Stomach (tissue), 4 donors: ENCODE results near the gene STAG3.

Experiments used
- EP300 ChIP-seq: sonication (generic); formaldehyde crosslinking; IDR thresholded peaks from one replicate; pipeline ENCODE4 v1.6.1; 2017; ENCODE audit warnings: antibody characterized with exemption
- POLR2A ChIP-seq, 4 donors: fragments of 450-650 bp; IDR thresholded peaks; one replicate each; pipeline ENCODE4 v1.6.1; 2016; ENCODE audit warnings: antibody characterized with exemption in 4 of 4, control low read depth in 2 of 4, mild to moderate bottlenecking in 1 of 4, moderate library complexity in 1 of 4
- TF ChIP-seq, protein P1 (sequence below), 7 experiments: fragments of 450-650 bp in 4 of 7; fragments of 200-600 bp in 3 of 7; sonication (generic) in 3 of 7; IDR thresholded peaks; one replicate each; pipeline ENCODE4 v1.5.1; 2016 to 2019; ENCODE audit warnings: antibody characterized with exemption in 7 of 7, control low read depth in 2 of 7, mild to moderate bottlenecking in 1 of 7

DNA sequence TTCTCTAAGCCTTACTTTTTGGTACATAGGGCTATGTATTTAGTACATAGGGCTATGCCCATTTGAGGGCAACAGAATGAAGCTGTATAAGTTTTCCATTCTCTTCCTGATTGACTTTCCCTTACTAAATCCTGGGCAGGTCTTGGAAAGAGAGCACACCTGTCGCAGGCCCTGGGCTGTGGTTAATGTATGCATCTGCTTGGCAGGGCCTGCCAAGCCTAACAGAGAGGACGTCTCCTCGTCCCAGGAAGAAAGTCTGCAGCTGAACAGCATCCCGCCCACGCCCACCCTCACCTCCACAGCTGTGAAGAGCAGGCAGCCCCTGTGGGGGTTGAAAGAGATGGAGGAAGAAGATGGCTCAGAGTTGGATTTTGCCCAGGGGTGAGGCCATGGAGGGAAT is 33.1 kb downstream of the STAG3 start:
- TF ChIP-seq, protein P1, sequence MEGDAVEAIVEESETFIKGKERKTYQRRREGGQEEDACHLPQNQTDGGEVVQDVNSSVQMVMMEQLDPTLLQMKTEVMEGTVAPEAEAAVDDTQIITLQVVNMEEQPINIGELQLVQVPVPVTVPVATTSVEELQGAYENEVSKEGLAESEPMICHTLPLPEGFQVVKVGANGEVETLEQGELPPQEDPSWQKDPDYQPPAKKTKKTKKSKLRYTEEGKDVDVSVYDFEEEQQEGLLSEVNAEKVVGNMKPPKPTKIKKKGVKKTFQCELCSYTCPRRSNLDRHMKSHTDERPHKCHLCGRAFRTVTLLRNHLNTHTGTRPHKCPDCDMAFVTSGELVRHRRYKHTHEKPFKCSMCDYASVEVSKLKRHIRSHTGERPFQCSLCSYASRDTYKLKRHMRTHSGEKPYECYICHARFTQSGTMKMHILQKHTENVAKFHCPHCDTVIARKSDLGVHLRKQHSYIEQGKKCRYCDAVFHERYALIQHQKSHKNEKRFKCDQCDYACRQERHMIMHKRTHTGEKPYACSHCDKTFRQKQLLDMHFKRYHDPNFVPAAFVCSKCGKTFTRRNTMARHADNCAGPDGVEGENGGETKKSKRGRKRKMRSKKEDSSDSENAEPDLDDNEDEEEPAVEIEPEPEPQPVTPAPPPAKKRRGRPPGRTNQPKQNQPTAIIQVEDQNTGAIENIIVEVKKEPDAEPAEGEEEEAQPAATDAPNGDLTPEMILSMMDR (IDR thresholded peaks at IDR 0.05), result no peak
- TF ChIP-seq POLR2A (IDR thresholded peaks at IDR 0.05), result no peak
- no peak for TF ChIP-seq EP300
